GM12878 (cell line): ENCODE results near the gene TRAP1. TPM values are rescaled to one million over a fixed set of nuclear protein-coding genes. Genes with fewer than 3 reads are reported as not detected.

ENCODE experiments used
- ATAC-seq: fragments of 200-7000 bp; cut with Tn5 transposase; 3 replicates; pipeline ENCODE4 v1.9.1; 2020; ENCODE audit warnings: mild to moderate bottlenecking, moderate library complexity
- BruUV-seq: library from RNA; stranded (reverse); fragments of 400-500 nt; replicated peaks from 2 replicates; lab custom pipeline; 2021; lab: Mats Ljungman, UMichigan
- CTCF ChIA-PET: fragments of 300-600 bp; sonication (Branson Sonifier 250); formaldehyde crosslinking; extraction: SDS; loops from one replicate; lab custom pipeline; 2021; ENCODE audit warnings: inconsistent platforms; lab: Yijun Ruan, JAX
- POLR2A ChIA-PET: fragments of 350-600 bp; formaldehyde crosslinking; extraction: SDS; loops from one replicate; lab custom pipeline; 2021; ENCODE audit warnings: inconsistent platforms; lab: Charles Lee
- RAD21 ChIA-PET: fragments of 300-600 bp; sonication (Branson Sonifier 250); formaldehyde crosslinking; loops from one replicate; lab custom pipeline; 2023; ENCODE audit warnings: antibody characterized with exemption; ENCODE audit not compliant: unreplicated experiment; lab: Charles Lee
- SMC1A ChIA-PET: fragments of 300-600 bp; sonication (Branson Sonifier 250); formaldehyde crosslinking; loops from one replicate; lab custom pipeline; 2023; ENCODE audit not compliant: unreplicated experiment, uncharacterized antibody; lab: Charles Lee
- DNase-seq: peaks from one replicate; pipeline ENCODE4 v3.0.0-alpha.2; 2011; ENCODE audit warnings: low read depth, low spot score
- FAIRE-seq: peaks from 3 replicates; lab custom pipeline; 2011; peaks lifted over from hg19 to GRCh38; lab: Jason Lieb, UNC
- H2AFZ ChIP-seq: 2 replicates; pipeline ENCODE4 v1.6.0; 2011; ENCODE audit warnings: low read depth, low read length, control low read depth; ENCODE audit not compliant: control insufficient read depth
- H3K27ac ChIP-seq: 2 replicates; pipeline ENCODE4 v1.5.1; 2011; ENCODE audit warnings: control low read depth; ENCODE audit not compliant: control insufficient read depth, insufficient read depth
- H3K27me3 ChIP-seq, 2 experiments: replicated peaks in 1 of 2; 2 replicates each; pipeline versions ENCODE4 v1.6.0 to v1.6.1; 2011; ENCODE audit warnings: low read length in 1 of 2; ENCODE audit not compliant: control insufficient read depth in 2 of 2, insufficient read depth in 2 of 2
- H3K36me3 ChIP-seq, 2 experiments: 2 replicates each; pipeline ENCODE4 v1.5.1; 2011; ENCODE audit warnings: low read length in 1 of 2; ENCODE audit not compliant: control insufficient read depth in 2 of 2, insufficient read depth in 2 of 2
- H3K4me1 ChIP-seq: 2 replicates; pipeline ENCODE4 v1.6.1; 2011; ENCODE audit warnings: mild to moderate bottlenecking, low read length, moderate library complexity, mixed read lengths; ENCODE audit not compliant: control insufficient read depth, insufficient read depth
- H3K4me2 ChIP-seq: 2 replicates; pipeline ENCODE4 v1.6.0; 2011; ENCODE audit warnings: control low read depth; ENCODE audit not compliant: control insufficient read depth, insufficient read depth
- H3K4me3 ChIP-seq: fragments of 200-600 bp; sonication (generic); 2 replicates; pipeline ENCODE4 v1.5.1; 2016
- H3K79me2 ChIP-seq: 2 replicates; pipeline ENCODE4 v1.6.0; 2011; ENCODE audit warnings: low read length; ENCODE audit not compliant: control insufficient read depth, insufficient read depth
- H3K9ac ChIP-seq: 2 replicates; pipeline ENCODE4 v1.8.0; 2011; ENCODE audit warnings: low read length, control low read depth, mixed read lengths; ENCODE audit not compliant: control insufficient read depth, insufficient read depth
- H3K9me3 ChIP-seq: replicated peaks from 3 replicates; pipeline ENCODE4 v1.5.1; 2011; ENCODE audit warnings: mild to moderate bottlenecking, low read length; ENCODE audit not compliant: control insufficient read depth, insufficient read depth
- H4K20me1 ChIP-seq: 2 replicates; pipeline ENCODE4 v1.6.0; 2011; ENCODE audit not compliant: control insufficient read depth, insufficient read depth
- ASH2L ChIP-seq: fragments of 300-600, 200-600 bp; sonication (generic); IDR thresholded peaks from 2 replicates; pipeline ENCODE4 v1.6.1; 2017; ENCODE audit warnings: low read depth, mild to moderate bottlenecking, borderline replicate concordance
- BACH1 ChIP-seq: fragments of 450-650 bp; IDR thresholded peaks from 2 replicates; pipeline ENCODE4 v1.6.1; 2017; ENCODE audit warnings: mild to moderate bottlenecking, borderline replicate concordance
- GABPA ChIP-seq: IDR thresholded peaks from 2 replicates; pipeline ENCODE4 v1.6.1; 2014; ENCODE audit warnings: antibody characterized with exemption, low read depth, mild to moderate bottlenecking, inconsistent platforms
- HDAC6 ChIP-seq: fragments of 200-600 bp; sonication (generic); IDR thresholded peaks from one replicate; pipeline ENCODE4 v1.8.0; 2017; ENCODE audit warnings: antibody characterized with exemption; ENCODE audit not compliant: unreplicated experiment
- HDGF ChIP-seq: fragments of 450-650 bp; IDR thresholded peaks from 2 replicates; pipeline ENCODE4 v1.6.1; 2016; ENCODE audit warnings: antibody characterized with exemption
- JUNB ChIP-seq: IDR thresholded peaks from 2 replicates; pipeline ENCODE4 v1.6.1; 2016; ENCODE audit warnings: antibody characterized with exemption, mild to moderate bottlenecking
- RELB ChIP-seq: fragments of 450-650 bp; IDR thresholded peaks from 2 replicates; pipeline ENCODE4 v1.6.1; 2017; ENCODE audit warnings: low read depth, mild to moderate bottlenecking, moderate library complexity
- SP1 ChIP-seq: IDR thresholded peaks from one replicate; pipeline ENCODE4 v1.6.1; 2011; ENCODE audit warnings: low read depth, low read length
- TARDBP ChIP-seq: IDR thresholded peaks from 2 replicates; pipeline ENCODE4 v1.6.1; 2016; ENCODE audit warnings: borderline replicate concordance
- ZNF687 ChIP-seq: fragments of 450-650 bp; IDR thresholded peaks from 2 replicates; pipeline ENCODE4 v1.6.1; 2017; ENCODE audit warnings: mild to moderate bottlenecking, moderate library complexity
- WGBS: methylation state at CpG from one replicate; pipeline ENCODE4 v1.1.6; 2016; ENCODE audit warnings: low lambda C conversion rate; ENCODE audit not compliant: insufficient replicate concordance, insufficient coverage; ENCODE audit errors: missing lambda C conversion rate; 5-methylcytosine and 5-hydroxymethylcytosine counted together
- in situ Hi-C: fragments of 300-500 bp; cut with MboI; formaldehyde crosslinking; loops from 9 replicates; pipeline ENCODE4 v1.14.3; 2018; ENCODE audit warnings: mixed read lengths
- intact Hi-C: fragments of 100-400 bp; cut with micrococcal nuclease; formaldehyde crosslinking; loops from one replicate; pipeline ENCODE4 v1.14.2; 2022; ENCODE audit not compliant: unreplicated experiment
- polyA plus RNA-seq, 11 experiments: library from polyadenylated mRNA; depleted of rRNA in 4 of 11; unstranded in 6 of 11; stranded (reverse) in 5 of 11; fragments of >200 nt; fragmentation: Nextera tagmentation in 4 of 11; fragmentation: Illumina TruSeq in 1 of 11; extraction: Ambion mirVana in 4 of 11; extraction: Trizol in 1 of 11; gene quantifications; 1 replicate in 1 of 11; 2 replicates in 10 of 11; pipeline versions ENCODE4 v1.2.1 to v1.2.3, GENCODE V29; 2011 to 2016; ENCODE audit warnings: inconsistent platforms in 2 of 11, missing spikeins in 2 of 11, low read depth in 1 of 11
- total RNA-seq, 4 experiments: library from RNA; depleted of rRNA in 3 of 4; stranded (reverse); fragments of >200 nt in 3 of 4; fragmentation: Illumina TruSeq in 1 of 4; extraction: Trizol in 1 of 4; gene quantifications; 2 replicates each; pipeline versions ENCODE4 v1.2.1 to v1.2.3, GENCODE V29; 2013 to 2021

TRAP1 gene
- total and polyA plus RNA-seq, 10 of the 15 experiments (the other 5 are each of a cell fraction or from before 2014, with no cell fraction given): 16.3 to 442 (median 241) TPM

- Histone ChIP-seq H3K9me3 (no peaks in the 10 kb centered on the region), H3K4me3 (no peak overlapping the region), H3K27me3 (no peaks in the 10 kb centered on the region), H3K4me2 (no peak overlapping the region), H4K20me1 (no peaks in the 10 kb centered on the region), H2AFZ (no peak overlapping the region; the same call in 1 of the 2 replicates), H3K27ac (no peak overlapping the region), H3K4me1 (peaks cover 12% of the 10 kb centered on the region), H3K79me2 (peaks cover 2% of the 10 kb centered on the region; the same call in 1 of the 2 replicates), H3K9ac (no peak overlapping the region), H3K36me3 (peaks cover 12 to 17% of the 10 kb centered on the region in 2 experiments)
- whole genome bisulfite sequencing: 95% methylated on average over 19 of the region's 19 CpGs
- no peak for DNase-seq
- intact Hi-C loops: loop anchor here (2.0 to 5.0 kb wide), 2 partner anchors 188 to 561 kb away; no protein-coding TSS in a partner anchor
- ChIA-PET CTCF (interaction anchor here (0.8 to 2.2 kb wide), 6 partner anchors 9 to 187 kb away, joined by 3 to 16 read pairs (median 4); no protein-coding TSS in a partner anchor), POLR2A (interaction anchor here (1.3 kb wide), 1 partner anchor 26 kb away, joined by 4 read pairs; the partner anchor contains the start of gene TRAP1), SMC1A (interaction anchor here (1.1 to 2.5 kb wide), 3 partner anchors 185 to 292 kb away, joined by 3 to 8 read pairs (median 3); no protein-coding TSS in a partner anchor), RAD21 (interaction anchor here (1.2 kb wide), 1 partner anchor 187 kb away, joined by 6 read pairs; no protein-coding TSS in a partner anchor)
- in situ Hi-C loops: loop anchor here (5.0 kb wide), 1 partner anchor 186 kb away; no protein-coding TSS in a partner anchor
- no peak for ATAC-seq
- TF ChIP-seq ASH2L: no peak
- no peak for TF ChIP-seq SP1
- TF ChIP-seq ZNF687: no peak
- no peak for TF ChIP-seq HDAC6
- no peak for TF ChIP-seq GABPA
- TF ChIP-seq TARDBP: no peak
- no peak for TF ChIP-seq BACH1
- TF ChIP-seq RELB: no peak
- no peak for TF ChIP-seq JUNB
- TF ChIP-seq HDGF: no peak
- no TSS peak for BruUV-seq
- FAIRE-seq: no peak
Measured at GRCh38 chr16:3690980-3691720, 26.2 kb downstream of the TRAP1 start.
